PC-3 (cell line): Measurements from ENCODE around the gene DRAP1.

ENCODE experiments used
- CTCF ChIP-seq: fragments of 300-600 bp; sonication (generic); conservative IDR thresholded peaks from 2 replicates; pipeline ENCODE4 v1.5.1; 2017; ENCODE audit warnings: antibody characterized with exemption, low read depth, mild to moderate bottlenecking, low read length
- EZH2 ChIP-seq: fragments of 300-600 bp; sonication (generic); IDR thresholded peaks from one replicate; pipeline ENCODE4 v1.6.1; 2017; ENCODE audit warnings: antibody characterized with exemption, mild to moderate bottlenecking, low read length; ENCODE audit not compliant: unreplicated experiment
- EZH2phosphoT487 ChIP-seq: fragments of 300-600 bp; sonication (generic); IDR thresholded peaks from 2 replicates; pipeline ENCODE4 v1.6.1; 2018; ENCODE audit warnings: mild to moderate bottlenecking, antibody characterized with exemption, low read length, borderline replicate concordance

DNA sequence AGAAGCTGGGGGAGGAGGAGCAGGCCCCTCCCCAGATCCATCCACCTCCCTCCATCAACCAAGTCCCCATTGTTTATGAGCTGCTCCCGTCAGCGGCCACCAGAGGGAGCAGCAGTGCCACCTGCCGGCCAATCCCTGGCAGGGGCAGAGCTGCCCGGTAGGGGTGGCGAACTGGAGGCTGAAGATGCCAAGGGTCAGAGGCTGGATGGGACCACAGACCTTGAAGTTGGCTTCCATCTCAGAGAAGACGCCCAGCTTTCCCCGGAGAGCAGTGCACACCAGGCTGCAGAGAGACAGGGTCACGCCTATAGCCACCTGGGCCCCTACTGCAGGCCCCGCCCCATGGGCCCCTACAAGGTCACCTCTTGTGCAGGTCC, 34.5 kb upstream of the DRAP1 start:
- peak; percentile 100 for TF ChIP-seq CTCF
- no peak for TF ChIP-seq EZH2
- TF ChIP-seq EZH2phosphoT487 = no peak
